Lower leg skin (tissue), 4 donors: ENCODE results near the gene DYNC1I2. TPM values are rescaled to one million over a fixed set of nuclear protein-coding genes. Genes with fewer than 3 reads are reported as not detected.

Experiments
- DNase-seq, 2 donors: peaks; one replicate each; pipeline ENCODE4 v3.0.0-alpha.2; 2019; ENCODE audit warnings: low spot score in 2 of 2
- H3K4me3 ChIP-seq: fragments of 200-600 bp; sonication (generic); 2 replicates; pipeline ENCODE4 v1.5.1; 2017; ENCODE audit warnings: mild to moderate bottlenecking, low read depth; ENCODE audit not compliant: poor library complexity, severe bottlenecking
- POLR2A ChIP-seq, 2 donors: fragments of 450-650 bp; IDR thresholded peaks; one replicate each; pipeline ENCODE4 v1.6.1; 2016 to 2017; ENCODE audit warnings: antibody characterized with exemption in 2 of 2, mild to moderate bottlenecking in 1 of 2, moderate library complexity in 1 of 2
- WGBS, 2 donors: methylation state at CpG; one replicate each; pipeline ENCODE4 v1.1.5; 2018; 5-methylcytosine and 5-hydroxymethylcytosine counted together
- intact Hi-C: fragments of 100-400 bp; cut with DNase I; formaldehyde crosslinking; loops from one replicate; pipeline ENCODE4 v1.15.0; 2023; ENCODE audit warnings: low total_unique reads
- total RNA-seq, 4 donors: library from RNA; depleted of rRNA; stranded (reverse); fragments of >200 nt; gene quantifications; one replicate each; pipeline ENCODE4 v1.1.0, GENCODE V29; 2016
- TF ChIP-seq, protein P1 (sequence below), 3 donors: fragments of 450-650 bp; IDR thresholded peaks; one replicate each; pipeline ENCODE4 v1.5.1; 2016; ENCODE audit warnings: antibody characterized with exemption in 3 of 3, mild to moderate bottlenecking in 3 of 3, moderate library complexity in 2 of 3

Gene DYNC1I2
- total RNA-seq, 4 donors from 2014 or later: 74.8 to 87.8 (median 80.0) TPM

- H3K4me3 ChIP-seq: no peak overlapping the region
- 69 to 74% methylated on average over 2 of the region's 2 CpGs for WGBS, 2 donors
- TF ChIP-seq, protein P1, sequence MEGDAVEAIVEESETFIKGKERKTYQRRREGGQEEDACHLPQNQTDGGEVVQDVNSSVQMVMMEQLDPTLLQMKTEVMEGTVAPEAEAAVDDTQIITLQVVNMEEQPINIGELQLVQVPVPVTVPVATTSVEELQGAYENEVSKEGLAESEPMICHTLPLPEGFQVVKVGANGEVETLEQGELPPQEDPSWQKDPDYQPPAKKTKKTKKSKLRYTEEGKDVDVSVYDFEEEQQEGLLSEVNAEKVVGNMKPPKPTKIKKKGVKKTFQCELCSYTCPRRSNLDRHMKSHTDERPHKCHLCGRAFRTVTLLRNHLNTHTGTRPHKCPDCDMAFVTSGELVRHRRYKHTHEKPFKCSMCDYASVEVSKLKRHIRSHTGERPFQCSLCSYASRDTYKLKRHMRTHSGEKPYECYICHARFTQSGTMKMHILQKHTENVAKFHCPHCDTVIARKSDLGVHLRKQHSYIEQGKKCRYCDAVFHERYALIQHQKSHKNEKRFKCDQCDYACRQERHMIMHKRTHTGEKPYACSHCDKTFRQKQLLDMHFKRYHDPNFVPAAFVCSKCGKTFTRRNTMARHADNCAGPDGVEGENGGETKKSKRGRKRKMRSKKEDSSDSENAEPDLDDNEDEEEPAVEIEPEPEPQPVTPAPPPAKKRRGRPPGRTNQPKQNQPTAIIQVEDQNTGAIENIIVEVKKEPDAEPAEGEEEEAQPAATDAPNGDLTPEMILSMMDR (IDR thresholded peaks at IDR 0.05): no peak
- no peak for TF ChIP-seq POLR2A (IDR thresholded peaks at IDR 0.05)
- no peak for DNase-seq
- intact Hi-C loops: no loop called here
Observed at GRCh38 chr2:171712051-171712450, 24.8 kb downstream of the DYNC1I2 start.

DNA sequence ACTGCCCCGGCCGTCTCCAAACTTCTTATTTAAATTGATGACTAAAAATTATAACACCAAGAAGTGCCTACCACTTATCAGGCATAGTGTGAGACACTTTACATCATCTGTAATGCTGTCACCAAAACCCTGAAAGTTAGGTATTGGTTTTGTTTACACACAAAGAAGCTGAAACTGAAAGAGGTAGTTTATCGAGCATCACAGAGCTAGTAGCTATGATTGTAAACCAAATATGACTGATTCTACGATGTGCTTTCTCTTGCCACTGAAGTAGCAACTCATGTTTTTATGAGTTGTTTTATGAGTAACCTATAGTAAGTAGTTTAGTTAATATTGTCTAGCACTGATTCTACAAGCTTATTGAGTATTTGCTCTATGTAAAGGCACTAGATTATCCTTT lies 31.5 kb downstream of the DYNC1I2 start:
- 94 to 99% methylated on average over 4 of the region's 4 CpGs for WGBS, 2 donors
- no peak for DNase-seq
- TF ChIP-seq, protein P1 (IDR thresholded peaks at IDR 0.05): no peak
- TF ChIP-seq POLR2A (IDR thresholded peaks at IDR 0.05): no peak
- H3K4me3 ChIP-seq: no peak overlapping the region
- intact Hi-C loops: no loop called here

DNA sequence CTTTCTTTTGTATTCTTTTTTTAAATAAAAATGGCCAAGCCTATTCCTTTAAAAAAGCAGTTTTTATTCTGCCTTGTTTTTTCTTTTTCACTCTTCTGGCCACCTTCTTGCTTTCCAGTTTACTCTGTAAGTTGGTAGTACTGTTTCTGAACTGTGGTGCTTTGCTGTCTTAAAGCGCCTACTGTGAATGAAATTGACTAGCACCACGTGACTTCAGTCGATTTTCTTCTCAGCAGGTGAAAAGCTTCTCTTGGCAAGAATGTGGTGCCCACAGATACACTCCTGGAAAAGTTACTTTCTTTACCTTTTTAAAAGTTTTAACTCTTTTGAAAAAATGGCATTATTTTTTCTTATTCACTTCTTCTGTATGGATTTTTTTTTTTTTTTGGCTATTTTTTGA lies 32.4 kb downstream of the DYNC1I2 start:
- no peak overlapping the region for H3K4me3 ChIP-seq
- TF ChIP-seq, protein P1 (IDR thresholded peaks at IDR 0.05): no peak
- no peak for TF ChIP-seq POLR2A (IDR thresholded peaks at IDR 0.05)
- 91 to 97% methylated on average over 3 of the region's 3 CpGs for WGBS, 2 donors
- DNase-seq: no peak
- intact Hi-C loops: no loop called here

GRCh38 chr2:171723716-171724683 lies 36.7 kb downstream of the DYNC1I2 start:
- TF ChIP-seq, protein P1 (IDR thresholded peaks at IDR 0.05): no peak
- no peak for TF ChIP-seq POLR2A (IDR thresholded peaks at IDR 0.05)
- DNase-seq: no peak
- H3K4me3 ChIP-seq: no peak overlapping the region
- intact Hi-C loops: no loop called here
- 79% methylated on average over 12 of the region's 12 CpGs for WGBS, 2 donors

DNA sequence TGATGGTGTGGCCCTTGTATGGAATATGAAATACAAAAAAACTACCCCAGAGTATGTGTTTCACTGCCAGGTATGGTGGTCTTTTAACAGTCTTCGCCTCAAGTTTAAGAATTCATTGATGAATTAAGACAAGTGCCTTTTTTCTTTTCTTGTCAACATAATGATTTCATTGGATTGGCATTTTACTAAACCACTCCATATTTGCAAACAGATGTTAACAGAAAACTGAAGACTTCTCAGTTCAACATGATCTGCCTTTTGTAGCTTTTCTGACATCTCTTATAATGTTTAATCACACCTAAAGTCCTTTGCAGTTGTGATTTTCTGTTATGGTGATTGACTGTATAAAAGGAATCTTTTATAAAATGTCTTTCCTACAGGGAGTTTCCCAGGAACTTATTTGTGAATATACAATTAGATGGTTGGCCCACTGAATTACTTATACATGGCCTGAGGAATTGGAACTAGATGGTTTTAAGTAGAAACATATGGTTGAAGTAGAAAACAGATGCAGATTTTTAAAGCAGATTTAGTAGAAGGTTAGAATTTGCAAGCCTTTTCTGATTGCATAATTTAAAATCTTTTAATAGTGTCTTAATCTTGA lies 39.7 kb downstream of the DYNC1I2 start:
- 66 to 70% methylated on average over 1 of the region's 1 CpG for WGBS, 2 donors
- H3K4me3 ChIP-seq: no peak overlapping the region
- TF ChIP-seq, protein P1 (IDR thresholded peaks at IDR 0.05): no peak
- no peak for TF ChIP-seq POLR2A (IDR thresholded peaks at IDR 0.05)
- no peak for DNase-seq
- intact Hi-C loops: no loop called here
